ENCODE results near the gene TNRC6C.
A peak's percentile ranks its signal among the peaks of the same experiment; 100 is the strongest.

Gene TNRC6C

DNA sequence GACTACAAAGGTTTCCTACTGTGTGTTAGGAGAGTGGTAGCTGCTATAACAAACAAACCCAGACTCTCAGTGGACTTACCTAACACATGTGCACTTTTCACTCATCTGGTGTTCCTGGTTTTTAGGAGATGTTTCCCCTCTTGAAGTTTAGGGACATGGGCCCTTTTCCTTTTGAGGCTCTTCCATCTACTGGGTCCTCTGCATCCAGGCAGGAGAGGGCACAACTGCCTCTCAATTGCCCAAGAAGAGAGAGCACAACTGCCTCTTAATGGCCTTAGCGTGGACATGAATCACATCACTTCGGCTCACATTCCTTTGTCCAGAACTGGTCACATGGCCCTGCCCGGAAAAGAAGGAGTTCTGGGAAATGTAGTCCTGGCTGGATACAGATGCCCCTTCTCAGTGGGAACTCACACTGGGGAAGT lies 9.8 kb upstream of the TNRC6C start:
- DNase-seq (ENCODE audit: low read depth), result no peak
- no peak overlapping the region for H3K4me3 ChIP-seq (ENCODE audit: low read depth, low read length)
- TF ChIP-seq CTCF (IDR thresholded peaks at IDR 0.05; ENCODE audit: low read depth, low read length) (no peak), POLR2A (IDR thresholded peaks at IDR 0.05; ENCODE audit: extremely low read depth, insufficient read length) (no peak), MYC (IDR thresholded peaks at IDR 0.05; ENCODE audit: low read depth, low read length) (no peak)
- TF ChIP-seq, protein P1, sequence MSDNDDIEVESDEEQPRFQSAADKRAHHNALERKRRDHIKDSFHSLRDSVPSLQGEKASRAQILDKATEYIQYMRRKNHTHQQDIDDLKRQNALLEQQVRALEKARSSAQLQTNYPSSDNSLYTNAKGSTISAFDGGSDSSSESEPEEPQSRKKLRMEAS (IDR thresholded peaks at IDR 0.05; ENCODE audit: low read depth, low read length), result no peak

DNA sequence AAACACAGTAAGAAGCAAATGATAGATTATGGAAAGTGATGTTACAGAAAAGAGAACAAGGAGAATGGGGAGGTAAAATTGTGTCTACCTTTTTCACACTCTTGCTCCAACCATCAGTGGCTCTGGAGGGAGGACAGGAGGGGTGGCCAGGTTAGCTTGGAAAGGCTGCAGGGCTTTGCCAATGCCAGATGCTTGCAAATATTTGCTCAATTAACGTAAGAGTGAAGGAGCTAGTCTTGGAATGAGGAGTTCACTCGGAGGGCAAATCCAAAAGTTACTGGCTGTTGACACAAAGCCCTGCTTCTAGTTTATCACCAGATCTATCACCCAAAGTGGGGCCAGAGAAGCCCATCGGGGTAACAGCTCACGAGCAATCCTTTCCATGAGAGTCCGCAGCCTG lies 7.4 kb upstream of the TNRC6C start:
- no peak overlapping the region for H3K4me3 ChIP-seq (ENCODE audit: low read depth, low read length)
- TF ChIP-seq CTCF (IDR thresholded peaks at IDR 0.05; ENCODE audit: low read depth, low read length), result no peak
- no peak for TF ChIP-seq POLR2A (IDR thresholded peaks at IDR 0.05; ENCODE audit: extremely low read depth, insufficient read length)
- TF ChIP-seq, protein P1 (IDR thresholded peaks at IDR 0.05; ENCODE audit: low read depth, low read length), result no peak
- no peak for TF ChIP-seq MYC (IDR thresholded peaks at IDR 0.05; ENCODE audit: low read depth, low read length)
- DNase-seq (ENCODE audit: low read depth), result no peak

DNA sequence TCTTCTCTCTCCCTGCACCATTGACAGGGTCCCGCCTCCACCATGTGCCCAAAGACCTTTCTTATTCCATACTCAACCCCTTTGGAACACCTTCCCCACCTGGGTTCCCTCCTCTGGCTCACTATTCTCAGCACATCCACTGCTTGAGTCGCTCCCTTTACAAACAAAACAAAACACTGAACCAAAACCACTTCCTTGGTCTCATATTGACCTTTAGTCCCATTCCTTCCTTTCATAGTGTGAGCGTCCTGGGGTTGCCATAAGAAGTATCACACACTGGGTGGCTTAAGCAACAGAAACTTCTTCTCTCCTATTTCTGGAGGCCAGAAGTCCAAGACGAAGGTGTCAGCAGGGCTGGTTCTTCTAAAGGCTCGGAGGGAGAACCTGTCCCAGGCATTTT lies 6.1 kb upstream of the TNRC6C start:
- no peak for DNase-seq (ENCODE audit: low read depth)
- TF ChIP-seq, protein P1 (IDR thresholded peaks at IDR 0.05; ENCODE audit: low read depth, low read length), result no peak
- TF ChIP-seq MYC (IDR thresholded peaks at IDR 0.05; ENCODE audit: low read depth, low read length), result no peak
- TF ChIP-seq POLR2A (IDR thresholded peaks at IDR 0.05; ENCODE audit: extremely low read depth, insufficient read length), result no peak
- no peak for TF ChIP-seq CTCF (IDR thresholded peaks at IDR 0.05; ENCODE audit: low read depth, low read length)
- no peak overlapping the region for H3K4me3 ChIP-seq (ENCODE audit: low read depth, low read length)

DNA sequence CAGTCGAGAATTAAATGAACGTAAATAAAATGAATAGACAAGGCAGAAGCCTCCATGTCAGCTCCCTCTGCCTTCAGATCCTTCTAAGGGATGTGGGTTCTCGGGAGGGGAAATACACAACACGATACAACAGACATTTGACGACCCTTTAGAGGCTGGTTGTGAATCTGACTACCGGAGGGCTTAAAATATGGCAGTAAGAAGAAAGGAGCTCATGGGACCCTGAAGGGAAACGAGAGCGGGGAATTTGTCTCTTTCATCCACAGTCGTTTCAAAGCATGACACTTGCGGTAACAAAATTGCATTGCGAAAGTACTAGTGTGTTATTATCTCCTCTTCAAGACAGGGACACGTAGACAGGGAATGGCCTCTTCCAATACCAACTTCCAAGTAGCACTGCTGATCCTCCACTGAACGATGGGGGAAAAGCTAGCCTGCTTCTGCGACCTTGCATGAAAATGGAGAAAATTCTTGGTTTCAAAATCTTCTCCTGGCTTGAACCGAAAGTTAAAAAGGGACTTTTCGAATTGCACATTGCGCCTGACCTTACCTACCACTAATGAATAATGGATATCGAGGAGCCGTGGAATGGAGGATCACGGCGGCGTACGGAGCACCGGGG lies 1.2 kb upstream of the TNRC6C start:
- peak overlapping the region; percentile 72 for H3K4me3 ChIP-seq (ENCODE audit: low read depth, low read length)

DNA sequence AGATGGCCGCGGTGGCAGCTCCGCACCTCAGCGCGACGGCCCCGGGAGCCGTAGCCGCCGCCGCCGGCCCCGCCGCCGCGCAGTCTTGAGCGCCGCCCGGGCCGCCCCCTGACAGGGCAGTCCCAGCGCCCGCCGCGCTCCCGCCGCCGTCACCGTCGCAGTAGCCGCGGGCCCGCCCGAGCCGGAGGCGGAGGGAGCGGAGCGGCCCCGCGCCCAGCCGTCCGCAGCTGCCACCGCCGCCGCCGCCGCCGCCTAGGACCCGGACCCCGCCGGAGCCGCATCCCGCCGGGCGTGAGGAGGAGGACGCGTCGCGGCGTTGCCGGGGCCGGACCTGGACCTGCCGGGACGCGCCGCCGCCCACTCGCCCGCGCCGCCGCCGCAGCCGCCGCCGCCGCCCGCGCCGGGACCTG lies 218 bp downstream of the TNRC6C start:
- H3K4me3 ChIP-seq (ENCODE audit: low read depth, low read length), result no peak overlapping the region
- DNase-seq (ENCODE audit: low read depth), result no peak
- TF ChIP-seq, protein P1 (IDR thresholded peaks at IDR 0.05; ENCODE audit: low read depth, low read length), result no peak
- no peak for TF ChIP-seq POLR2A (IDR thresholded peaks at IDR 0.05; ENCODE audit: extremely low read depth, insufficient read length)
- TF ChIP-seq CTCF (IDR thresholded peaks at IDR 0.05; ENCODE audit: low read depth, low read length), result no peak
- no peak for TF ChIP-seq MYC (IDR thresholded peaks at IDR 0.05; ENCODE audit: low read depth, low read length)

More for the DNA sequence above, 1.2 kb upstream of the TNRC6C start:
- TF ChIP-seq, protein P1 (IDR thresholded peaks at IDR 0.05; ENCODE audit: low read depth, low read length), result no peak
- TF ChIP-seq MYC (IDR thresholded peaks at IDR 0.05; ENCODE audit: low read depth, low read length), result no peak
- TF ChIP-seq POLR2A (IDR thresholded peaks at IDR 0.05; ENCODE audit: extremely low read depth, insufficient read length), result no peak
- TF ChIP-seq CTCF (IDR thresholded peaks at IDR 0.05; ENCODE audit: low read depth, low read length), result no peak
- peak; percentile 68 for DNase-seq (ENCODE audit: low read depth)

Measured in NB4 (cell line).